Panc1 (cell line): Measurements from ENCODE around the gene ROR1. TPM values are rescaled to one million over a fixed set of nuclear protein-coding genes. Genes with fewer than 3 reads are reported as not detected.

Experiments used
- ATAC-seq: fragments of 200-7000 bp; cut with Tn5 transposase; 2 replicates; pipeline ENCODE4 v1.9.1; 2020; ENCODE audit warnings: mild to moderate bottlenecking, moderate library complexity
- BruUV-seq: library from RNA; stranded (reverse); fragments of 400-500 nt; replicated peaks from 2 replicates; lab custom pipeline; 2021; lab: Mats Ljungman, UMichigan
- CTCF ChIA-PET: fragments of 300-600 bp; sonication (Branson Sonifier 250); formaldehyde crosslinking; loops from one replicate; lab custom pipeline; 2022; ENCODE audit warnings: antibody characterized with exemption; lab: Charles Lee
- POLR2A ChIA-PET: fragments of 300-600 bp; sonication (Branson Sonifier 250); formaldehyde crosslinking; loops from one replicate; lab custom pipeline; 2022; ENCODE audit warnings: antibody characterized with exemption; lab: Charles Lee
- DNase-seq: peaks from one replicate; pipeline ENCODE4 v3.0.0-alpha.2; 2010; ENCODE audit warnings: low read depth, low spot score
- H3K27ac ChIP-seq: 2 replicates; pipeline ENCODE4 v1.5.1; 2011; ENCODE audit warnings: mild to moderate bottlenecking, low read length, inconsistent platforms
- H3K27me3 ChIP-seq: fragments of 200-500 bp; sonication (Bioruptor generic); 2 replicates; pipeline ENCODE4 v1.6.0; 2014; ENCODE audit warnings: low read length, inconsistent platforms; ENCODE audit not compliant: control insufficient read depth, insufficient read depth
- H3K36me3 ChIP-seq: fragments of 200-500 bp; sonication (Bioruptor generic); 2 replicates; pipeline ENCODE4 v1.5.1; 2014; ENCODE audit warnings: inconsistent platforms, mild to moderate bottlenecking, low read length, moderate library complexity; ENCODE audit not compliant: control insufficient read depth, insufficient read depth
- H3K4me1 ChIP-seq: 2 replicates; pipeline ENCODE4 v1.5.1; 2011; ENCODE audit warnings: inconsistent platforms, mild to moderate bottlenecking, low read length, moderate library complexity; ENCODE audit not compliant: control insufficient read depth, insufficient read depth
- H3K4me3 ChIP-seq, 2 experiments: 2 replicates each; pipeline ENCODE4 v1.5.1; 2011 to 2012; ENCODE audit warnings: low read depth in 2 of 2, low read length in 2 of 2, mild to moderate bottlenecking in 2 of 2, inconsistent platforms in 1 of 2, moderate library complexity in 1 of 2
- H3K9me3 ChIP-seq: fragments of 200-500 bp; sonication (Bioruptor generic); 2 replicates; pipeline ENCODE4 v1.5.1; 2014; ENCODE audit warnings: low read depth, mild to moderate bottlenecking, inconsistent platforms, low read length, moderate library complexity; ENCODE audit not compliant: control insufficient read depth, insufficient read depth
- POLR2AphosphoS5 ChIP-seq: IDR thresholded peaks from 2 replicates; pipeline ENCODE4 v1.6.1; 2012; ENCODE audit warnings: mild to moderate bottlenecking, low read depth, low read length, moderate library complexity
- SIN3A ChIP-seq: IDR thresholded peaks from 2 replicates; pipeline ENCODE4 v1.6.1; 2012; ENCODE audit warnings: low read depth, mild to moderate bottlenecking, low read length, moderate library complexity, borderline replicate concordance; ENCODE audit not compliant: insufficient read depth
- TCF7L2 ChIP-seq: IDR thresholded peaks from 2 replicates; pipeline ENCODE4 v1.6.1; 2011; ENCODE audit warnings: mild to moderate bottlenecking, low read depth, low read length, inconsistent platforms
- in situ Hi-C: cut with HindIII; loops from 2 replicates; pipeline ENCODE4 v1.10.0; 2016; ENCODE audit warnings: low sequenced_read_pairs, low pct_unique_long_range_greater_than_20kb
- intact Hi-C: fragments of 100-400 bp; cut with micrococcal nuclease; formaldehyde crosslinking; loops from one replicate; pipeline ENCODE4 v1.10.0; 2022; ENCODE audit not compliant: unreplicated experiment
- total RNA-seq: library from RNA; stranded (reverse); gene quantifications from one replicate; pipeline ENCODE4 v1.2.1, GENCODE V29; 2021; ENCODE audit not compliant: unreplicated experiment
- TF ChIP-seq, protein P1 (sequence below): fragments of 450-650 bp; IDR thresholded peaks from 2 replicates; pipeline ENCODE4 v1.5.1; 2017; ENCODE audit warnings: mild to moderate bottlenecking
- TF ChIP-seq, protein P2 (sequence below), 2 experiments: IDR thresholded peaks; 2 replicates each; pipeline ENCODE4 v1.6.1; 2011 to 2012; ENCODE audit warnings: low read depth in 2 of 2, control low read depth in 1 of 2, low read length in 1 of 2, mild to moderate bottlenecking in 1 of 2, moderate library complexity in 1 of 2; ENCODE audit not compliant: insufficient read depth in 1 of 2

Gene ROR1
- total RNA-seq, 1 experiment from 2014 or later, result 19.3 TPM

DNA sequence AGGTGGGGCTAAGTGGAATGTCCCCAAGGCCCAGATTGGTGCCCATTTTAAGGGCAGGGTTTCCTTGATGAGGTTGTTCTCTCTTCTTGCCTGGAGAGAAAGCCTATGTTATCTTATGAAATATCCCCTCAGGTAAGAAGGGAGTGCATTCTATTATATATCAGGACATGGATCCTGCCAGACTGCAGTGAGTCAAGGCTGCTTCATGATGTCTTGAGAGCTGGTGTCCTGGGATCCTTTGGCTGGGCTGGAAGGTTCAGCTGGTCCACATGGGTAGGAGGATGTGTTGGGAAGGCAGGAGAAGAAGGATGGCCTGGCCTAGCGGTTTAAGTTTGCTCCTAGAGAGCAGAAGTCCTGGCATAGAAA is 207.6 kb downstream of the ROR1 start:
- BruUV-seq, result no TSS peak
- peaks cover 12% of the 10 kb centered on the region; the same call in 1 of the 2 replicates for H3K4me1 ChIP-seq
- no peaks in the 10 kb centered on the region for H3K36me3 ChIP-seq
- ATAC-seq (no peak), DNase-seq (no peak)
- no peaks in the 10 kb centered on the region for H3K27me3 ChIP-seq
- in situ Hi-C loops (no loop called here), intact Hi-C loops (no loop called here)
- H3K9me3 ChIP-seq, result no peaks in the 10 kb centered on the region
- ChIA-PET POLR2A (no interaction called here), CTCF (no interaction called here)
- TF ChIP-seq, protein P1, sequence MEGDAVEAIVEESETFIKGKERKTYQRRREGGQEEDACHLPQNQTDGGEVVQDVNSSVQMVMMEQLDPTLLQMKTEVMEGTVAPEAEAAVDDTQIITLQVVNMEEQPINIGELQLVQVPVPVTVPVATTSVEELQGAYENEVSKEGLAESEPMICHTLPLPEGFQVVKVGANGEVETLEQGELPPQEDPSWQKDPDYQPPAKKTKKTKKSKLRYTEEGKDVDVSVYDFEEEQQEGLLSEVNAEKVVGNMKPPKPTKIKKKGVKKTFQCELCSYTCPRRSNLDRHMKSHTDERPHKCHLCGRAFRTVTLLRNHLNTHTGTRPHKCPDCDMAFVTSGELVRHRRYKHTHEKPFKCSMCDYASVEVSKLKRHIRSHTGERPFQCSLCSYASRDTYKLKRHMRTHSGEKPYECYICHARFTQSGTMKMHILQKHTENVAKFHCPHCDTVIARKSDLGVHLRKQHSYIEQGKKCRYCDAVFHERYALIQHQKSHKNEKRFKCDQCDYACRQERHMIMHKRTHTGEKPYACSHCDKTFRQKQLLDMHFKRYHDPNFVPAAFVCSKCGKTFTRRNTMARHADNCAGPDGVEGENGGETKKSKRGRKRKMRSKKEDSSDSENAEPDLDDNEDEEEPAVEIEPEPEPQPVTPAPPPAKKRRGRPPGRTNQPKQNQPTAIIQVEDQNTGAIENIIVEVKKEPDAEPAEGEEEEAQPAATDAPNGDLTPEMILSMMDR, result no peak
- TF ChIP-seq SIN3A, result no peak
- H3K4me3 ChIP-seq, result no peak overlapping the region
- H3K27ac ChIP-seq, result no peak overlapping the region

DNA sequence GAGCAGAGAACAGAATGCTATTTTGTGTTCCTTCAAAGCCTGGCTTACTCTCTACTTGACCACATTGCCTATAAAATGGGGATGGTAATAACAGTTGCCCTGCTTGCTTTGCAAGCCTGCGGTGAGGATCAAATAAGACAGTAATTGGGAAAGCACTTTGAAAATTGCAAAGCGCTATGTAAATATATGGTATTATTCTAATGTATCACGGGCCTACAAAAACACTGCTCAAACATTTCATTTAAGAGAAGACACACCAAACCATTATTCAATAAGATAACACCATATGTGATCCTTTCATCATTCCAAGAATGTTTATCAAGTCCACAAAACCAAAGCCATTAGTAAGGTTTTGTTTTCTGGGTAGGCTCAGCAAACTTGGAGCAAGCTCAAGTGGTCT is 208.4 kb downstream of the ROR1 start:
- DNase-seq, result no peak
- Histone ChIP-seq H3K27me3 (no peaks in the 10 kb centered on the region), H3K27ac (no peak overlapping the region), H3K4me3 (no peak overlapping the region), H3K9me3 (no peaks in the 10 kb centered on the region), H3K36me3 (no peaks in the 10 kb centered on the region), H3K4me1 (peaks cover 13% of the 10 kb centered on the region; the same call in 1 of the 2 replicates)
- POLR2A ChIA-PET, result no interaction called here
- intact Hi-C loops (no loop called here), in situ Hi-C loops (no loop called here)
- CTCF ChIA-PET, result no interaction called here
- TF ChIP-seq TCF7L2, result no peak
- no peak for TF ChIP-seq SIN3A
- TF ChIP-seq, protein P1, result no peak
- TF ChIP-seq POLR2AphosphoS5, result no peak
- TF ChIP-seq, protein P2, sequence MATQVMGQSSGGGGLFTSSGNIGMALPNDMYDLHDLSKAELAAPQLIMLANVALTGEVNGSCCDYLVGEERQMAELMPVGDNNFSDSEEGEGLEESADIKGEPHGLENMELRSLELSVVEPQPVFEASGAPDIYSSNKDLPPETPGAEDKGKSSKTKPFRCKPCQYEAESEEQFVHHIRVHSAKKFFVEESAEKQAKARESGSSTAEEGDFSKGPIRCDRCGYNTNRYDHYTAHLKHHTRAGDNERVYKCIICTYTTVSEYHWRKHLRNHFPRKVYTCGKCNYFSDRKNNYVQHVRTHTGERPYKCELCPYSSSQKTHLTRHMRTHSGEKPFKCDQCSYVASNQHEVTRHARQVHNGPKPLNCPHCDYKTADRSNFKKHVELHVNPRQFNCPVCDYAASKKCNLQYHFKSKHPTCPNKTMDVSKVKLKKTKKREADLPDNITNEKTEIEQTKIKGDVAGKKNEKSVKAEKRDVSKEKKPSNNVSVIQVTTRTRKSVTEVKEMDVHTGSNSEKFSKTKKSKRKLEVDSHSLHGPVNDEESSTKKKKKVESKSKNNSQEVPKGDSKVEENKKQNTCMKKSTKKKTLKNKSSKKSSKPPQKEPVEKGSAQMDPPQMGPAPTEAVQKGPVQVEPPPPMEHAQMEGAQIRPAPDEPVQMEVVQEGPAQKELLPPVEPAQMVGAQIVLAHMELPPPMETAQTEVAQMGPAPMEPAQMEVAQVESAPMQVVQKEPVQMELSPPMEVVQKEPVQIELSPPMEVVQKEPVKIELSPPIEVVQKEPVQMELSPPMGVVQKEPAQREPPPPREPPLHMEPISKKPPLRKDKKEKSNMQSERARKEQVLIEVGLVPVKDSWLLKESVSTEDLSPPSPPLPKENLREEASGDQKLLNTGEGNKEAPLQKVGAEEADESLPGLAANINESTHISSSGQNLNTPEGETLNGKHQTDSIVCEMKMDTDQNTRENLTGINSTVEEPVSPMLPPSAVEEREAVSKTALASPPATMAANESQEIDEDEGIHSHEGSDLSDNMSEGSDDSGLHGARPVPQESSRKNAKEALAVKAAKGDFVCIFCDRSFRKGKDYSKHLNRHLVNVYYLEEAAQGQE (IDR thresholded peaks at IDR 0.05; ENCODE audit: insufficient read depth in 1 of 2, low read depth in 2 of 2, low read length in 1 of 2), result no peak
- no peak for ATAC-seq
- no TSS peak for BruUV-seq
